H1 (cell line): Measurements from ENCODE around the gene NCK2. TPM values are rescaled to one million over a fixed set of nuclear protein-coding genes. Genes with fewer than 3 reads are reported as not detected.

ENCODE experiments used
- CTCF ChIA-PET: fragments of 300-600 bp; sonication (Branson Sonifier 250); formaldehyde crosslinking; loops from one replicate; lab custom pipeline; 2021; ENCODE audit not compliant: partially characterized antibody; lab: Charles Lee
- POLR2A ChIA-PET: fragments of 300-600 bp; sonication (Branson Sonifier 250); formaldehyde crosslinking; loops from one replicate; lab custom pipeline; 2021; ENCODE audit warnings: inconsistent platforms; ENCODE audit not compliant: partially characterized antibody; lab: Charles Lee
- DNase-seq, 2 experiments: peaks; one replicate each; pipeline versions ENCODE4 v3.0.0 to v3.0.0-alpha.2; 2010 to 2022; ENCODE audit warnings: low spot score in 2 of 2, low read depth in 1 of 2, mixed read lengths in 1 of 2
- FAIRE-seq: peaks from 2 replicates; lab custom pipeline; 2011; peaks lifted over from hg19 to GRCh38; lab: Jason Lieb, UNC
- H2AFZ ChIP-seq: 2 replicates; pipeline ENCODE4 v1.8.1; 2012; ENCODE audit warnings: low read length, inconsistent platforms
- H2AK5ac ChIP-seq: 2 replicates; pipeline ENCODE4 v1.6.1; 2013; ENCODE audit warnings: low read depth, low read length
- H2BK120ac ChIP-seq: replicated peaks from 2 replicates; pipeline ENCODE3; 2013; ENCODE audit warnings: low read depth, low read length, inconsistent platforms
- H2BK12ac ChIP-seq: 2 replicates; pipeline ENCODE4 v1.6.1; 2013; ENCODE audit warnings: low read depth, low read length
- H2BK15ac ChIP-seq: 2 replicates; pipeline ENCODE4 v1.6.1; 2013; ENCODE audit warnings: low read length
- H2BK20ac ChIP-seq: 2 replicates; pipeline ENCODE4 v1.6.1; 2013; ENCODE audit warnings: low read length
- H2BK5ac ChIP-seq: 2 replicates; pipeline ENCODE4 v1.6.1; 2013; ENCODE audit warnings: low read depth, low read length
- H3K14ac ChIP-seq: 2 replicates; pipeline ENCODE4 v1.6.1; 2013; ENCODE audit warnings: inconsistent platforms; ENCODE audit not compliant: insufficient read length
- H3K18ac ChIP-seq: 2 replicates; pipeline ENCODE4 v1.6.1; 2013; ENCODE audit warnings: low read length; ENCODE audit errors: extremely low read depth
- H3K23ac ChIP-seq: 2 replicates; pipeline ENCODE4 v1.6.1; 2013; ENCODE audit warnings: inconsistent platforms; ENCODE audit not compliant: insufficient read length
- H3K23me2 ChIP-seq: 2 replicates; pipeline ENCODE4 v1.6.1; 2013; ENCODE audit warnings: low read depth, low read length
- H3K27ac ChIP-seq: 2 replicates; pipeline ENCODE4 v1.6.1; 2011; ENCODE audit warnings: low read depth, low read length, inconsistent platforms
- H3K27me3 ChIP-seq, 4 experiments: replicated peaks in 1 of 4; 1 replicate in 1 of 4; 2 replicates in 3 of 4; pipeline versions ENCODE4 v1.6.1 to v1.8.1; 2011 to 2013; ENCODE audit warnings: low read length in 3 of 4, mild to moderate bottlenecking in 3 of 4, inconsistent platforms in 2 of 4, mixed read lengths in 2 of 4, moderate library complexity in 1 of 4; ENCODE audit not compliant: control insufficient read depth in 3 of 4, insufficient read depth in 3 of 4; ENCODE audit errors: extremely low read depth in 1 of 4
- H3K36me3 ChIP-seq, 4 experiments: 2 replicates each; pipeline versions ENCODE4 v1.6.1 to v1.8.1; 2011 to 2013; ENCODE audit warnings: mild to moderate bottlenecking in 4 of 4, low read length in 3 of 4, moderate library complexity in 2 of 4, control low read depth in 1 of 4, inconsistent platforms in 1 of 4; ENCODE audit not compliant: insufficient read depth in 4 of 4, control insufficient read depth in 2 of 4
- H3K4ac ChIP-seq: replicated peaks from 2 replicates; pipeline ENCODE3; 2013; ENCODE audit warnings: low read length, low read depth, mixed read lengths, inconsistent platforms; ENCODE audit not compliant: insufficient read length
- H3K4me1 ChIP-seq, 4 experiments: replicated peaks in 1 of 4; 1 replicate in 1 of 4; 2 replicates in 3 of 4; pipeline versions ENCODE4 v1.6.1 to v1.8.1; 2011 to 2013; ENCODE audit warnings: low read length in 3 of 4, inconsistent platforms in 2 of 4, mixed read lengths in 1 of 4; ENCODE audit not compliant: insufficient read depth in 4 of 4, control insufficient read depth in 3 of 4
- H3K4me2 ChIP-seq, 2 experiments: 2 replicates each; pipeline versions ENCODE4 v1.6.1 to v1.8.1; 2011 to 2013; ENCODE audit warnings: low read depth in 2 of 2, low read length in 2 of 2, control low read depth in 1 of 2, inconsistent platforms in 1 of 2, mild to moderate bottlenecking in 1 of 2; ENCODE audit not compliant: insufficient read depth in 1 of 2
- H3K4me3 ChIP-seq, 4 experiments: fragments of 200-600, 300-600 bp in 1 of 4; sonication (generic), shearing (Covaris generic), sonication (Bioruptor Twin) in 1 of 4; 2 replicates each; pipeline versions ENCODE4 v1.5.1 to v1.8.1; 2011 to 2016; ENCODE audit warnings: low read length in 4 of 4, low read depth in 3 of 4, control low read depth in 2 of 4, inconsistent platforms in 2 of 4, mild to moderate bottlenecking in 2 of 4, mixed read lengths in 1 of 4, moderate library complexity in 1 of 4; ENCODE audit not compliant: insufficient read depth in 2 of 4; ENCODE audit errors: extremely low read depth in 1 of 4
- H3K56ac ChIP-seq: replicated peaks from 2 replicates; pipeline ENCODE3; 2013; ENCODE audit warnings: low read depth, mild to moderate bottlenecking, mixed read lengths, low read length, inconsistent platforms; ENCODE audit not compliant: insufficient read length
- H3K79me1 ChIP-seq: 2 replicates; pipeline ENCODE4 v1.6.1; 2013; ENCODE audit warnings: low read depth, low read length, control low read depth
- H3K79me2 ChIP-seq, 2 experiments: 2 replicates each; pipeline versions ENCODE4 v1.6.1 to v1.8.1; 2012 to 2013; ENCODE audit warnings: low read length in 2 of 2, mild to moderate bottlenecking in 2 of 2, inconsistent platforms in 1 of 2; ENCODE audit not compliant: insufficient read depth in 2 of 2, control insufficient read depth in 1 of 2
- H3K9ac ChIP-seq, 4 experiments: replicated peaks in 1 of 4; 1 replicate in 1 of 4; 2 replicates in 3 of 4; pipeline versions ENCODE4 v1.6.1 to v1.8.1; 2011 to 2013; ENCODE audit warnings: low read depth in 3 of 4, low read length in 3 of 4, control low read depth in 2 of 4, mild to moderate bottlenecking in 2 of 4, moderate library complexity in 2 of 4, inconsistent platforms in 1 of 4; ENCODE audit errors: extremely low read depth in 1 of 4
- H3K9me3 ChIP-seq, 2 experiments: 2 replicates each; pipeline versions ENCODE4 v1.6.1 to v1.8.1; 2012 to 2013; ENCODE audit warnings: mild to moderate bottlenecking in 2 of 2, moderate library complexity in 2 of 2, control low read depth in 1 of 2, inconsistent platforms in 1 of 2, low read depth in 1 of 2, low read length in 1 of 2, mixed read lengths in 1 of 2; ENCODE audit not compliant: insufficient read depth in 2 of 2
- H4K20me1 ChIP-seq, 2 experiments: replicated peaks in 1 of 2; 2 replicates each; pipeline versions ENCODE3 to v1.8.1; 2011 to 2013; ENCODE audit warnings: inconsistent platforms in 2 of 2, low read length in 2 of 2, mild to moderate bottlenecking in 1 of 2; ENCODE audit not compliant: insufficient read depth in 2 of 2, control insufficient read depth in 1 of 2
- H4K5ac ChIP-seq: 2 replicates; pipeline ENCODE4 v1.6.1; 2013; ENCODE audit warnings: low read length, low read depth, mixed read lengths, inconsistent platforms; ENCODE audit not compliant: insufficient read length
- H4K8ac ChIP-seq: 2 replicates; pipeline ENCODE4 v1.8.0; 2013; ENCODE audit warnings: mild to moderate bottlenecking, moderate library complexity, low read length, inconsistent platforms; ENCODE audit not compliant: insufficient read depth; ENCODE audit errors: extremely low read depth
- H4K91ac ChIP-seq: replicated peaks from 2 replicates; pipeline ENCODE3; 2013; ENCODE audit warnings: low read length, mixed read lengths, inconsistent platforms; ENCODE audit not compliant: insufficient read length
- CEBPB ChIP-seq: IDR thresholded peaks from 2 replicates; pipeline ENCODE4 v1.6.1; 2012; ENCODE audit warnings: low read depth, low read length
- CTCF ChIP-seq, 3 experiments: IDR thresholded peaks; 1 replicate in 2 of 3; 2 replicates in 1 of 3; pipeline versions ENCODE4 v1.5.1 to v1.6.1; 2011; ENCODE audit warnings: low read length in 3 of 3, mild to moderate bottlenecking in 3 of 3, inconsistent platforms in 2 of 3, low read depth in 1 of 3, moderate library complexity in 1 of 3; ENCODE audit not compliant: insufficient read depth in 1 of 3; ENCODE audit errors: control extremely low read depth in 1 of 3
- EZH2 ChIP-seq: fragments of 200-600 bp; sonication (generic); IDR thresholded peaks from 2 replicates; pipeline ENCODE4 v1.7.1; 2012; ENCODE audit warnings: low read depth, mild to moderate bottlenecking, moderate library complexity, low read length, inconsistent platforms; ENCODE audit not compliant: severe bottlenecking
- FOSL1 ChIP-seq: IDR thresholded peaks from 2 replicates; pipeline ENCODE4 v1.6.1; 2011; ENCODE audit warnings: mild to moderate bottlenecking, low read depth, low read length, moderate library complexity; ENCODE audit not compliant: insufficient read depth
- POU5F1 ChIP-seq: IDR thresholded peaks from 2 replicates; pipeline ENCODE4 v1.6.1; 2011; ENCODE audit warnings: low read depth, mild to moderate bottlenecking, low read length, moderate library complexity
- RBBP5 ChIP-seq: IDR thresholded peaks from 2 replicates; pipeline ENCODE4 v1.7.1; 2012; ENCODE audit warnings: low read depth, mild to moderate bottlenecking, inconsistent platforms, low read length, moderate library complexity, borderline replicate concordance
- RXRA ChIP-seq: IDR thresholded peaks from 2 replicates; pipeline ENCODE4 v1.6.1; 2011; ENCODE audit warnings: low read depth, mild to moderate bottlenecking, low read length, moderate library complexity; ENCODE audit not compliant: insufficient read depth
- SAP30 ChIP-seq: fragments of 300-600 bp; sonication (generic); IDR thresholded peaks from 2 replicates; pipeline ENCODE4 v1.7.1; 2012; ENCODE audit warnings: low read length, moderate library complexity, mild to moderate bottlenecking, inconsistent platforms; ENCODE audit not compliant: insufficient read depth, insufficient replicate concordance
- SP2 ChIP-seq: IDR thresholded peaks from 2 replicates; pipeline ENCODE4 v1.6.1; 2012; ENCODE audit warnings: mild to moderate bottlenecking, low read length, inconsistent platforms
- WGBS, 2 experiments: shearing (Covaris generic) in 1 of 2; methylation state at CpG; one replicate each; pipeline versions ENCODE4 v1.1.6 to v1.1.7; 2013 to 2015; ENCODE audit warnings: low lambda C conversion rate in 2 of 2, mixed read lengths in 2 of 2, inconsistent platforms in 1 of 2, low coverage in 1 of 2, missing lambda C conversion rate in 1 of 2; ENCODE audit not compliant: insufficient replicate concordance in 2 of 2, insufficient coverage in 1 of 2, insufficient read length in 1 of 2; ENCODE audit errors: extremely low coverage in 1 of 2, missing lambda C conversion rate in 1 of 2; 5-methylcytosine and 5-hydroxymethylcytosine counted together
- polyA plus RNA-seq, 7 experiments: library from polyadenylated mRNA; depleted of rRNA in 3 of 7; stranded (reverse) in 5 of 7; unstranded in 2 of 7; fragments of >200 nt in 5 of 7; fragments of 200-250 nt in 2 of 7; gene quantifications; 1 replicate in 5 of 7; 2 replicates in 1 of 7; 4 replicates in 1 of 7; pipeline versions ENCODE4 v1.2.1 to v1.2.3, GENCODE V29; 2011 to 2013; ENCODE audit warnings: missing spikeins in 2 of 7, mixed read lengths in 2 of 7
- total RNA-seq: library from RNA; stranded (reverse); fragmentation: NEBNext Ultra II Directional; extraction: Animal tissue kit (Norgen Biotek cat#: 25700); gene quantifications from 2 replicates; pipeline ENCODE4 v1.2.1, GENCODE V29; 2021

NCK2 gene
- total and polyA plus RNA-seq, 2 of the 8 experiments (the other 6 are each of a cell fraction or from before 2014, with no cell fraction given): 30.3 to 65.7 TPM

GRCh38 chr2:105803337-105803736 is 58.6 kb downstream of the NCK2 start:
- no peak overlapping the region for H3K4me3 ChIP-seq
- H2BK20ac ChIP-seq: no peak overlapping the region
- no peak overlapping the region for H2BK15ac ChIP-seq
- no peak overlapping the region for H2BK120ac ChIP-seq
- TF ChIP-seq SAP30 (no peak), RXRA (no peak), CTCF (IDR thresholded peaks at IDR 0.05; ENCODE audit: control extremely low read depth in 1 of 3, insufficient read depth in 1 of 3, low read depth in 1 of 3, low read length in 3 of 3) (no peak), SP2 (no peak), EZH2 (no peak), CEBPB (no peak), POU5F1 (no peak), FOSL1 (no peak), RBBP5 (no peak)
- no peak overlapping the region for H2BK12ac ChIP-seq
- no peak overlapping the region for H2AFZ ChIP-seq
- no peak overlapping the region for H2AK5ac ChIP-seq
- ChIA-PET CTCF (no interaction called here), POLR2A (no interaction called here)
- peaks cover 15 to 92% of the 10 kb centered on the region in 2 experiments for H3K79me2 ChIP-seq
- H4K20me1 ChIP-seq: peaks cover 7 to 13% of the 10 kb centered on the region in 2 experiments
- no peak overlapping the region for H2BK5ac ChIP-seq
- no peaks in the 10 kb centered on the region for H3K27me3 ChIP-seq
- H3K4me1 ChIP-seq: peaks cover 2 to 13% (median 10%) of the 10 kb centered on the region in 4 experiments; a peak in 4 of 7 replicates
- H3K9ac ChIP-seq: no peak overlapping the region
- H3K27ac ChIP-seq: no peak overlapping the region
- no peak for DNase-seq
- no peaks in the 10 kb centered on the region for H3K23me2 ChIP-seq
- H4K5ac ChIP-seq: no peak overlapping the region
- H3K23ac ChIP-seq: no peak overlapping the region
- H3K9me3 ChIP-seq: no peaks in the 10 kb centered on the region
- no peaks in the 10 kb centered on the region for H3K36me3 ChIP-seq
- no peak overlapping the region for H3K4ac ChIP-seq
- no peak overlapping the region for H3K18ac ChIP-seq
- H4K91ac ChIP-seq: no peak overlapping the region
- H3K14ac ChIP-seq: no peak overlapping the region
- no peak for FAIRE-seq
- no peak overlapping the region for H3K56ac ChIP-seq
- peaks cover 15% of the 10 kb centered on the region; the same call in 1 of the 2 replicates for H3K79me1 ChIP-seq
- no peak overlapping the region for H3K4me2 ChIP-seq
- 83% methylated on average over 3 of the region's 3 CpGs; no CpG with 5 or more reads in 1 of the 2 experiments for WGBS, 2 experiments
- H4K8ac ChIP-seq: no peak overlapping the region
